ENCODE measurements around the gene STON1.
A peak's percentile ranks its signal among the peaks of the same experiment; 100 is the strongest.
"Not testable (repeated sequence)": the region's sequence is repeated elsewhere in the genome, so short reads cannot be mapped to it uniquely, and the experiment has no call there.

The STON1 gene, protein sequence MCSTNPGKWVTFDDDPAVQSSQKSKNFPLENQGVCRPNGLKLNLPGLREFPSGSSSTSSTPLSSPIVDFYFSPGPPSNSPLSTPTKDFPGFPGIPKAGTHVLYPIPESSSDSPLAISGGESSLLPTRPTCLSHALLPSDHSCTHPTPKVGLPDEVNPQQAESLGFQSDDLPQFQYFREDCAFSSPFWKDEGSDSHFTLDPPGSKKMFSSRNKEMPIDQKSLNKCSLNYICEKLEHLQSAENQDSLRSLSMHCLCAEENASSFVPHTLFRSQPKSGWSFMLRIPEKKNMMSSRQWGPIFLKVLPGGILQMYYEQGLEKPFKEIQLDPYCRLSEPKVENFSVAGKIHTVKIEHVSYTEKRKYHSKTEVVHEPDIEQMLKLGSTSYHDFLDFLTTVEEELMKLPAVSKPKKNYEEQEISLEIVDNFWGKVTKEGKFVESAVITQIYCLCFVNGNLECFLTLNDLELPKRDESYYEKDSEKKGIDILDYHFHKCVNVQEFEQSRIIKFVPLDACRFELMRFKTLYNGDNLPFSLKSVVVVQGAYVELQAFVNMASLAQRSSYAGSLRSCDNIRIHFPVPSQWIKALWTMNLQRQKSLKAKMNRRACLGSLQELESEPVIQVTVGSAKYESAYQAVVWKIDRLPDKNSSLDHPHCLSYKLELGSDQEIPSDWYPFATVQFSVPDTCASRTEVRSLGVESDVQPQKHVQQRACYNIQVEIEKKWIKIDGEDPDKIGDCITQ

DNA sequence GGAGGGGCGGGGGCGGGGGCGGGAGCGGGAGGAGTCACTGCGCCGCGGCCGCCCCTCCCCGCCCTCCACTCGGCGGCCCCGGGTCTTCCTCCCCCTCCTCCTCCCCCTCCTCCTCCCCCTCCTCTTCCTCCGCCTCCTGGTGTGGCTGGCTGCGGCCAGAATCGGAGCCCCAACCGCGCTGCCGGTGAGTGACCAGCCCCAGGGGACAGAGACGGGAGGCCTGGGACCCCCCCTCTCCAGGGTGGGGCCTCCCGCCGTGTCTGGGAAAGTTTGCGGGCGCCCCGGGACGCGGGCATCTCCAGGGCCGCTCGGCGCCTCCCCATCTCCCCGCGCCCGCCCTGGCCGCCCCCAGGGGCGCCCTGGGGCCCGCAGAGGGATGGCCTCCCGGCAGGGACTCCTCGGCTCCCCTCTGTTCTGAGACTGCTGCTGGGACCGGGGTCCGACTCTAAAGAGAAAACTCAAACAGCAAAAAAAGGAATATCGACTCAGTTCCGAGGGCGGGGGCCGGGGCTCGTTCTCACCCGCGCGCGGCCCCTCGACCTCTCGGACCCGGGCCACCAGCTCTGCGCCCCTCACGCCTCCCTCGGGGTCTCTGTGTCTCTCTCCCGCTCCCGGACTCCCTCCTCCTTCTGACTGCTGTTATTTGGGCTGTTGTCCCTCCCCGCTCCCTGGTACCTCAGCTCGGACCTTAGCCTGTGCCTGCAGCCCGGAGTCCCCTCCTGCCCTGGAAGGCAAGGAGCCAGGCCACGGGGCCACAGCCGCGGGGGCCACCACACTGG lies at the start of gene STON1:
Gene STON1 (plus strand): TSS at position 122 of the 779 bp plus-strand sequence. CDS start 50,480 bp downstream, outside the sequence.
- no peak for DNase-seq

DNA sequence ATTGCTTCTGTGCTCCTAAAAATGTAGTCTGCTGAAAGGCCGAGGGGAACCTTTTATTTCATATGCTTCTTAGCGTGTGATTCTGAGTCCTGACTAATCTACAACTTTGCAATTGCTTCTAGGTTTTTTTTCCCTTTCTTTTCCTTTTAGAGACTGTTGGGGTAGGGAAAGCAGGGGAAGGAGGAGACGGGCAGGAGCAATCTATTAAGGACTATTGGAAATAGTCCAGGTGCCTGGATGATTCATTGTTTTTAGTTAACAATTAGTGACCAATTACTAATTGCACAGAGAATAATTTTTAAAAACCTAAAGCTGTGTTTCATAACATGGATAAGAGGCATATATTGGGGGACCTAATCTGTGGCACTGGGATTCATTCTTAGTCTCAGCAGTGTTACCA lies 49.4 kb upstream of the STON1 start:
- DNase-seq = no peak

DNA sequence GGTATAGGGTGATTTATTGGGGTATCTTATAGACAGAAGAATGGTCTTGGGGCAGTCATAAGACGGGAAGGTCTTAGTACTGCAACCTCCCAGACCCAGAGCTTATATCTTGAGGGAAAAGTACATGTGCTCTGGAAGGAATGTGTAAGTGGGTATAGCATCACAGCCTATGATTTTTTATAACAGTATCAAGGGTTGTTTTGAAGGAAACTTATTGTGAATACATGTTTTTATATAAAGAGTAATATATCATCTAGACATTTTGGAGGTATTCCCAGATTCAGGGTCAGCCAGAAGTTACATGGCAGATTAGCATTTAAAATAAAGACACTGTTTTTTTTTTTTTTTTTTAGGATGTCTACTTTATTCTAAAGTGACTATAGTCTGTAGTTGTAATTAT lies 47.6 kb upstream of the STON1 start:
- DNase-seq = no peak

DNA sequence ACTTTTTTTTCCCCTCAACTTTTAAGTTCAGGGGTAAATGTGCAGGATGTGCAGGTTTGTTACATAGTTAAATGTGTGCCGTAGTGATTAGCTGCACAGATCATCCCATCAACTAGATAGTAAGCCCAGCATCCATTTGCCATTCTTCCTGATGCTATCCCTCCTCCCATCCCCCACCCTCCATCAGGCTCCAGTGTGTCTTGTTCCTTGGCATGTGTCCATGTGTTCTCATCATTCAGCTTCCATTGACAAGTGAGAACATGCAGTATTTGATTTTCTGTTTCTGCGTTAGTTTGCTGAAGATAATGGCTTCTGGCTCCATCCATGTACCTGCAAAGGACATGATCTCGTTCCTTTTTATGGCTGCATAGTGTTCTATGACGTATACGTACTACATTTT lies 47.2 kb upstream of the STON1 start:
- no peak for DNase-seq

DNA sequence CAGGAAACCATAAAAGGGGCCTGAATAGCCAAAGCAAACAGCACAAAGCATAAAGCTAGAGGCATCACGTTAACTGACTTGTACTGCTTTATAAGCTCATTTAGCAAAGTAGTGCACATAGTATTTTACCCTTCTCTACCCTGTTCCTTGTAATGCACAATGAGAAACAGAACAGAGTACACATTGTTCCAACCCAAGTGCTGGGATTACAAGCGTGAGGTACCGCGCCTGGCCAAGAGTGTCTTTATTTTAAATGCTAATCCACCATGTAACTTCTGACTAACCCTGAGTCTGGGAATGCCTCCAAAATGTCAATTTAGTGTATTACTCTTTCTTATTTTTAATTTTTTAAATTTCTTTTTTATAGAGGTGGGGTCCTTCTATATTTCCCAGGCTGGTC lies 46.4 kb upstream of the STON1 start:
- no peak for DNase-seq

DNA sequence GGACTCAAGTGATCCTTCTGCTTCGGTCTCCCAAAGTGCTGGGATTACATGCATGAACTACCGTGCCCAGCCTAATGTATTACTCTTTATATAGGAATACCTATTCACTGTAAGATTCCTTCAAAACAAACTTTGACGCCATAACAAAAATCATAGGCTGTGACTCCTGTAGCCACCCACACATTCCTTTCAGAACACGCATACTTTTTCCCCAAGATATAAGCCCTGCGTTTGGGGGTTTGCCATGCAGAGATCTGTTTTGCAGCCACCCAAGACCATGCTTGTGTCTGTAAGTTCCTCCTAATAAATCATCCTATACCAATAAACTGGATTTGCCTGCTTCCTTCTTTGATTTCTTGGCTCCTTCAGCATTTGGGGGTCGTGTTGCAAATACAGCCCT lies 46.0 kb upstream of the STON1 start:
- no peak for DNase-seq

DNA sequence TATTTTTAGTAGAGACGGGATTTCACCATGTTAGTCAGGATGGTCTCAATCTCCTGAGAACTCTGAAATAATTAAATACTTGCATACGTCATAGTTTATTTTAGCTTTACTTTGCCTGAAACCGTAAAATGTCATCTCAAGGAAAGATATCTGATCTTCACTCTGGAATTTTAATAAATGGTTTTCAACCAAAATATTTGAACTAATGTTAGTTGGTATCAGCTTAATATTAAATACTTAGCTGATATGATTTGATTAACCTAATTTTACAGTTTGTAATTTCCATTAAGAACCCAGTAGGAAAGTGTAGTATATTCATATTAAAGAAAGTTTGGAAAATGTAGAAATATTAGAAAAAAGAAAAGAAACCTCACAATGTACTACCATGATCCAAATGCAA lies 41.4 kb upstream of the STON1 start:
- DNase-seq = no peak

- no peak for DNase-seq
These were observed 33.1 kb upstream of the STON1 start for GRCh38 chr2:48496849-48497248.

GRCh38 chr2:48504647-48505327 lies 25.2 kb upstream of the STON1 start:
- DNase-seq = no peak

DNA sequence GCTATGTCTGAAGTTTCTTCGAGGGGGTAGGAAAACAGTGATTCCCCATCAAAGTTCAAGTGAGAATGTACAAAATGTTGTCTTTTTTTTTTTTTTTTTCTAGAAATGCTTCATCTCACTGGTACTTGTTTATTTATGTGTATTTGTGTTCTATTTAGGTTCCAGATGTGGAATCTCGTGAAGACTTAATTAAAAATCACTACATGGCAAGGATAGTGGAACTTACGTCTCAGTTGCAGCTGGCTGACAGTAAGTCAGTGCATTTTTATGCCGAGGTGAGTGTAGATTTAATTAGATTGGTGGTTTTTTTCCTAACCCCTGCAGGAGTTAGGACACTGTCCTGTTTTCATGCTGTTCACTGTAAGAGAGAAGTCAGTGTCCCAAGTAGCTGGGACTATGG lies 22.8 kb upstream of the STON1 start:
- DNase-seq = no peak

DNA sequence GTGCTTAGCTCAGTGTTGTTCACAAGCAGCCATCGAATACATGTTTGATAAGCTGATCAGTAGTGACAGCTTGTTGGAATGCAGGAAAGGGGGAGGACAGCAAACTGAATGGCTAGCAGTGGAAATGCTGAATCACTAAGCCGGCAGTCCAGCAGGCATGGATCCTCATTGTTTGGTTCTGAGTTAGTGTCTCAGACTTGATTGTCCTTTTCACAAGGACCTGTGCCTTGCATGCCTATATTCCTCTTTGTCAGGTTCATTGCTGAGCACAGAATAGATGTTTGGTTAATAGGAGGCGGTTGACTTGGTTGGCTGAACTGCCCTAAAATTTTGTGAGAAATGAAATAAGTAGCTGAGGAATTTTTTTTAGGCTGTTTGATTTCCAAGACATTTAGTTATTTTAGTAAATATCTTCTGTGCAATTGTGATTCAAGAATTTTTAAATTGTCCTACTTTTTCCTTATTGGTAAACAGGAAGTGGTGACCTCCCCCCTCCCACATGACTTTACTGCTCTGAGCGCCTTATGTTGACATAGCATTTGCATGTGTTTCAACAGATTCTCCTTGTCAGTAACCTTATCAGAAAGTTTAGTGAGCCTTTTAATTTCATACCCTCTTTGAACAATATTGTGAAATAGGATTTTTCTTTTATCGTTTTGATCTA lies 21.4 kb upstream of the STON1 start:
- peak; percentile 48 for DNase-seq

DNA sequence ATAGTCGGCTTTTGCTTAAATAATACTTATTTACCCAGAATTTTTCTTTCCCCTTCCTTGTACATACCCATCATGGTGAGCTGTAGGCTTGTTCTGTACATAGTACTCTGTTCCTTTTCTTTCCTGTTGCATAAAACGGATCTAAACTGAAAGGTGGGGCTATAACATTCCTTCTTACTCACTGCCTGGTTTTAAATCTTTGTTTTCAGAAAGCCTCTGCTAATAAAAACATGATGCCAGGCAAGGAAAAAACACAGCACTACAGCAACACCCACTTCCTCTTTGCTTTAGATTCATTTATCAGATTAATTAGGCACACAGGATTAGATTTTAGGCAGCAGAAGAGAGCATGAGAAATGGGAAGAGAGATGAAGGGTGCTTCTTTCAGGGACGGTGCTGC lies 19.6 kb upstream of the STON1 start:
- no peak for DNase-seq

DNA sequence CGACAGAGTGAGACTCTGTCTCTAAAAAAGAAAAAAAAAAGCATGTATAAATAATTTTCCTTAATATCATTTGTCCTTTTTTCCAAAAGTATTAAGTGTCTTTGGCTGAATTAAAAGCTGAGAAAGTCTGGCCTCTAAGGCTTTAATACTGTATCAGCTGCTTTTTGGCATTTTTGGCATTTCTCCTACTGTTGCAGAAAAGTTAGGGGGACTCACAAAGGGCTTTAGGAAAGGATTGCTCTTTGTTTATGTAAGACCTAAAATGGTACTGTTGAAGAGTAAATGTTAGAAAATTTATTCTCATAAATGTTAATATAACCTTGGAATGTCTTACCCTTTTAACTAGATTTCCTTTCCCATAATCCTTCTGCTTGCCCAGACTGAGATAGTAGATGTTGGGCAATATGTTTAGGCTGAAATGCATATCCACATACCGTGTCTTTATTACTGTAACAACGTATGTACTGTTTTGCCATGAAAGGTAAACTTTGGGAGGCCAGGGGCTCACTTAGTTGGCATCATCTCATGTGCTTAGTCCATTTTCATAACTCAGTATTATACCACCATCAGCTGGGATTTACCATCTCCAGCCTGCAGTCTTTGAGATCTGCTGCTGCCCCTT lies 18.0 kb upstream of the STON1 start:
- DNase-seq = no peak

DNA sequence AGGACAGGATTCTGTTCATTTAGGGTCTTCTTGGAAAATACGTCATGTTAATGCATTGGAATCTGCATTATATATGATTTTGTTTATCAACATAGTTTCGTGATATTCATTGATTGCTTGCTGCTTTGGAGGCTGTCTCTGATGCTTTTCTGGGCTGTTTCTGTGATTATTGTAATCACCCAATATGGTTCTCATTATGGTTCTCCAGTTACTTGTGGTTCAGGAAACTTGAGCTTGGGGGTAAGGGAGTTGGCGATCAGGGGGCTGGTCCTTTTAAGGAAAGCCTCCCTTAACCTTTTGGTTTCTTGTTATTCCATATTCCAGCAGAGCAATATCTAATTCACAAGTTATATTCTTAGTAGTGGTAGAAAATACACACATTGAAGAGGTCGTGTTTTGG lies 17.4 kb upstream of the STON1 start:
- DNase-seq = no peak

- DNase-seq = no peak
These were observed 15.5 kb upstream of the STON1 start for GRCh38 chr2:48514348-48515003.

GRCh38 chr2:48515513-48515985 lies 14.4 kb upstream of the STON1 start:
- no peak for DNase-seq

GRCh38 chr2:48519593-48519992 lies 10.4 kb upstream of the STON1 start:
- DNase-seq = no peak

- not testable (repeated sequence) for DNase-seq
These were observed 5.2 kb upstream of the STON1 start for GRCh38 chr2:48524756-48525155.

DNA sequence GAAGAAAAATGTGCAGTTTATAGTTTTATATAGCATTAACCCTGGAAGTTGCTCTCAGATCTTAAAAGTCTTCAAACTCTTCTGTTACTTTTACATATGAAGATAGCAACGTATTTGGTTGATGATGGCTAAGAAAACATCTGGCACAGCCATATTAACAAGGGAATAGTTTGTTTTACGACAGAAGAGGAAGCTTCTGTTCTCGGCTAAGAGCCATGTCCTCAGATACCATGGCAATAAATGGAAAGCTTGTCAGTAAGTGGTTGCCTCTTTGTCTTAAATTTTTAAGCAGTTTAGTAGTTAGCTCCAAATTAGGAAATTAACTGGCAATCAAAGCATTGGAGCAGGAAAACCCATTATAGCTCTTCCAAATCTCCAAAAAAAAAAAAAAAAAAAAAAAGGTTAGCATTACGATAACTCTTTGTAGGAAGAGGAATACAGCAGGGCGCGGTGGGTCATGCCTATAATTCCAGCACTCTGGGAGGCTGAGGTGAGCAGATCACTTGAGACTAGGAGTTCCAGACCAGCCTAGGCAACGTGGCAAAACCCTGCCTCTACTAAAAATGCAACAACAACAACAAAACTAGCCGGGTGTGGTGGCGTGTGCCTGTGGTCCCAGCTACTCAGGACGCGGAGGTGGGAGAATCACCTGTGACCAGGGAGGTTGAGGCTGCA lies 4.5 kb upstream of the STON1 start:
- DNase-seq = no peak

GRCh38 chr2:48527226-48527885 lies 2.6 kb upstream of the STON1 start:
- no peak for DNase-seq
